ENCODE measurements around the gene HDAC4.

HDAC4 gene

DNA sequence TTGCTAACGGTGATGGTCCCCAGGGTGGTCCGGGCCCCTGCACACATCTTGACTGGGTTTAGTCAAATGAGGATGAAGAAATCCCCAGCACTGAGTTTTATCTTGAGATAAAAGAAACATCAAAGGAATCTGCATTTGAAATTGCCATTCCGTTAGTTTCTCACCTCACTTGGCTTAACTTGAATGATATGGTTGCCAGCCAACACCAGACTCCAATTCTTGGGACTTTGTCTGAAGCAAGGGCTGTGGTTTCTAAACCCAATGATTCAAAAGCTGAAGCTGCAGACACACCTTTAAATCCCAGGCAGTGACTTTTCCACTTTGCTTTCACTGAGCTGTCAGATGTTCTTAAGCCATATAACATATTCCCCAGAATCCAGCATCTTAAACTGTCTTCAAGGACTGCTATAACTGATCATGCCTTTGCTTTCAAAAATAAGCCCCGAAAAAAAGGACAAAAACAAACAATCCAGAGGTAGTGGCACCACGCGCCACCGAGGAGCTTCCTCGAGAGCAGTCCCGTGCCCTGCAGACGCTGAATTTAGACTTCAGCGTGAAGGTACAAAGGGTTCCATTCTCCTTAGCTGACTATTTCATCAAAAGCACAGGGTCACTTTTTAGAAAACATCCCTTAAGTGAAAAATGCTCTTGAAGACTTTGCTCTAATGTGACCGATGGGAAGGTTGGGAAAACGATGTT lies 189.3 kb downstream of the HDAC4 start:
- no peak for DNase-seq

DNA sequence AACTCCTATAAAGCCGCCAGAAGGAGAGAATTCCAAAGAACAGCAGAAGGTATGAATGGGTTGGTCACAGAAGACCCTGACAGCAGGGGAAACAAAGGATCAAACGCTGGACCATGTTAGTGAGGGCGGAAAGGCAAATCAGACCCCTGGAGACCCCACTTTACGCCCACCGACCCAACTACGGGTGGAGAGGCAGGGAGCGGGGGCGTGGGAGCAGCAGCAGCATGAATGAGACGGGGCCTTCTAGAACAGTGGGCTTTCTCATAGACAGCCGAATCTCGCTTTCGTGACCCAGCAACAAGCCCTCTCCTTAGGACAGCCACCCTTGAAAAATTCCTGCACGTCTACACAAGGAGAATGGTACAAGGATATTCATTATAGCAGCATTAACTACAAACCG lies 191.0 kb downstream of the HDAC4 start:
- DNase-seq = no peak

DNA sequence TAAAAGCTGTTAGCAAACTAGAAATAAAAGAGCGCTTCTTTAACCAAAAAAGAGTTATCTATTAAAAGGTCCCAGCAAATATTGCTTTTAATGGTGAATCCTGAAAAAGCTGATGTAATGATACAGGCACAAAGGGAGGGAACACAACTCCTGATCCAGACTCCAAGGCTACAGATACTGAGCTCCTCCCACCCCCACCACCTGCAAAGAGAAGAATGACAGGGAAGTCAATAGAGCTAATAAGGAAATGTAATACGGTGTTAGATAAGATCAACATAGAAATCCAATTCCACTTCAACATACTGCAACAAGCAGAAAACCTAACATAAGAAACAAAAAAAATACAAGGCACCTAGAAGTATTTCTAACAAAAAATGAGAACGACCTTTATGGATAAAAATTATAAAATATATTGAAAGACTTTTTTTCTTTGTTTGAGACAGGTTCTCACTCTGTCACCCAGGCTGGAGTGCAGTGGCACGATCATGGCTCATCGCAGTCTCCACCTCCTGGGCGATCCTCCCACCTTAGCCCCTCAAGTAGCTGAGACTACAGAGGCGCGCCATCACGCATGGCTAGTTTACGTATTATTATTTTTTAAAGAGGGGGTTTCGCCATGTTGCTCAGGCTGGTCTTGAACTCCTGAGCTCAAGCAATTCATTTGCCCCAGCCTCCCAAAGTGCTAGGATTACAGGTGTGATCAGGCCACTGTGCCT lies 192.2 kb downstream of the HDAC4 start:
- no peak for DNase-seq

DNA sequence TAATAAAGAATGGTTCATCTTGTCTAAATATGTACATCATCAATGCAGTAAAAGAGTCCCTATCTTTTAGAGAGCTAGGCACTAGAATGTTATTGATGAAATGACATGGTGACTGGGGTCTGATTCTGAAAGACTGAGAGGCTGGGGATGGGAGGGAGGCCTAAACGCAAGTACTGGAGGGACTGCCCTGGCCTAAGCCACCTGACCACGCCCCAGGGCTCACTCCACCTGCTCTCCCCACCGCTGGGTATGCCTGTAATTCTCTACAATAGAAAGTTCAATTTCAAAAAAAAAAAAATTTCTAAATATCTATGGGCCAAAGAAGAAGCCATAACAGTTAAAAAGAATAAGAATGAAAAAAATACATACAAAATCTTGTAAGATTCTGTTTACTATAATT lies 194.0 kb downstream of the HDAC4 start:
- no peak for DNase-seq

DNA sequence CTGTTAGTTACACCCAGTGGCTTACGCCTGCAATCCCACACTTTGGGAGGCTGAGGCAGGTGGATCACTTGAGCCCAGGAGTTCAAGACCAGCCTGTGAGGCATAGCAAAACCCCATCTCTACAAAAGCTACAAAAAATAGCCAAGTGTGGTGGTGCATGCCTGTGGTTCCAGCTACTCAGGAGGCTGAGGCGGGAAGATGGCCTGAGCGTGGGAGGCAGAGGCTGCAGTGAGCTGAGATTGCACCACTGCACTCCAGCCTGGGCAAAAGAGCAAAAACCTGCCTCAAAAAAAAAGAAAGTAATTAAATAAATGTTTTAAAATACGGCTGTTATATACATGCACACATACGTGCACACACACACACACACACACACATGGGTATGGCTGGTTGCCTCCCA lies 194.8 kb downstream of the HDAC4 start:
- DNase-seq = no peak

DNA sequence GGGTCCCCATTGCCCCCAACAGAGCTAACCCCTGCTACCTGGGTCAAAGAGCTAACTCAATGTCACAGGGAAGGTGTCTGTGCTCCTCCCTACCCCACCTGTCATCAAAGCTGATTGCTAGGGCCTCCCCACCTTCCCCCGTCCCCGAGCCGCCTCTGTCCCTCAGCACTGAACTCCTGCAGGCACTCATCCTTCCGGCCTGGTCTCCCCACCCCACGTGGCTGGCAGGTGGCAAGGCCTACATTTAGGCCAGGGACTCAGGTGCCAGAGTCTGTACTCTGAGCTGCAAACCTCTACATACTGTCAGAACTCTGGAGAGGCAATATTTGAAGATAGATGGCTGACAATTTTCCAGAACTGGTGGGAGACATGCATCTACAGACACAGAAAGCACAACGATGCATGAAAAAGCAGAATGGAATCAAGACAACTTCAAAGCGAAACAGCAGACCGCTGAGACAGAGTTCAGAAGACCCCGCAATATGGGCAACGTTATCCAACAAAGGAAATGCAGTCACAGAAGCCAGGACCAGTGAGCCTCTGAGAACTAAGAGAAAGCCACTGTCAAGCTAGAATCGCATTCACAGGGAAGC lies 195.8 kb downstream of the HDAC4 start:
- no peak for DNase-seq

DNA sequence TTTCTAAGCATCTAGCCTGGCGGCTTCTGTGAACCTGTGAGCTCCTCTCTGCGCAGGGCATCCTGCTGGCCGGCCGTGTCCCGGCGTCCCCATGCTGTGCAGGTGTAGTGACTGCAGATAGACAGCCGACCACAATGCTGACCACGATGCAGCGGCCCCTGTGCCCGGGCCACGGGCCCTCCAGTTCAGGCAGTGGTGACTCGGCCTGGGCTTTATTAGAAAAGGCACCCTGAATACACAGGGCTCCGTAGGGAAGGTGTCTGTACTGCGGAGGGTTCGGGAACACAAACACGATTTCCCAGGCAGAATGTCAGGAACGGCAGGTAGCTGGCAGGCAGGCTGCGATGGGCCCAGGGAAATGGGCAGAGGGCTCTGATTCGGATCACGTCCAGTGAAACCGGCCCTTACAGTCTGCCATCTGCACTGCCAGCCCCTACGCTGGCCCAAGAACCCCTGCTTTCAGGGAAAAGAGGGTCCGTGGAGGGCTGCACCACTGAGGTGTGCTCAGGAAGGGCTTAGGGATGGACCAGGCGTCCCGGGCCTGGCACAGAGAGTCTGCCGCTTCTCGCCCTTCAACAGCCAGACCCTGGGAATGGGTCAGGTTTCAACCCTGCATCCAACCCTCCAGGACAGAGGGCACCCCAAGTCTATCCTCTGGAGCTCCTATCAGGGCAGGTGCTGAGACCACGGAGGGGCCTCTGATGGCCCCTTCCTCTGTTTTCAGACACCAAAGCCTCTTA lies 196.5 kb downstream of the HDAC4 start:
- no peak for DNase-seq

DNA sequence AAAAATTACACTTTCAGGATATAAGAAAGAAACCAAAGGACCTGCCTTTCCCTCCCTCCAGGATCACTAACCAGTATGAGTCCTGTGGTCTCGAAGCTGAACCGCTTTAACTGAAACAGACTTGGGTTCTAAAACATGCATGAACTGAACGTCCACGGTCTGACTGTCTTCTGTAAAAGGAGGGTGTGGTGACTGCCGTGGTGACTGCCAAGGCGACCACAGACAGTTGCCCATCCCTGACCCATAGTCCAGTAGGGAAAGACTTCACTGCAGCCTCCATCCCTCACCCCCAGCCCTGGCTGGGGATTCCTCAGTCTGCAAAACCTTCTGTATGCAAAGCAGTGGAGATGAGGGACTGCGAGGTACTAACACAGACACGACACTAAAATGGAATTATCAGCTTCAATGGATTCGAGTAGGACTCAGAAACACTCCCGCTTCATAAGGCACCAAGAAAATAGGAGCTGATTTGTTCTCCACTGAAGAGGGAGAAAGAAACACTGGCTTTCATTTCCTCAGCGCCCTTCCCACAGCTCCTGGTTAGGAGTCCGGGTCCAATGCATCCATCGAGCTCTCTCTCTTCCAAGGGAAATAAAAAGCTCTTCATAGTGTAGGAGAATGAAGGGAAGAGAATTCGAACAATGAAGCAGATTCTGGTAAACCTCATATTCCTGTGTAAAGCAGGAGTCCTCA lies 197.2 kb downstream of the HDAC4 start:
- no peak for DNase-seq

DNA sequence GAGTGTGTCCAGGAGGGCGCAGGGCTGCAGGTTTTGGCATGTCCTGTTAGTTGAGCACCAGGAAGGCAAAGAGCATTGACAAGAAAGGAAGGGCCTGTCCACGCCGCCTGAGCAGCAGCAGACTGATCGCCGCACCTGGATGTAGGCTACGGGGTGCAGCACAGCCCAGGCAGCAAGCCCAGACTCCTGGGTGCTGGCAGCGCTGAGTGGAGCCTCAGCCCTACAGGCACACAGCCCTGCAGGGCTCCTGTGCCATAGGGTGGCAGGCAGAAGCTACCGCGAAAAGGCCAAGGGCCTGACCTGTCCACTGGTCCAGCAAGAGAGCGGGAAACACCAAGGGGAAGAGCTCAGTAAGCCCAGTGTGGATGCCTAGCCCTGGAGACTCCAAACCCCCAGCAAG lies 198.0 kb downstream of the HDAC4 start:
- no peak for DNase-seq

DNA sequence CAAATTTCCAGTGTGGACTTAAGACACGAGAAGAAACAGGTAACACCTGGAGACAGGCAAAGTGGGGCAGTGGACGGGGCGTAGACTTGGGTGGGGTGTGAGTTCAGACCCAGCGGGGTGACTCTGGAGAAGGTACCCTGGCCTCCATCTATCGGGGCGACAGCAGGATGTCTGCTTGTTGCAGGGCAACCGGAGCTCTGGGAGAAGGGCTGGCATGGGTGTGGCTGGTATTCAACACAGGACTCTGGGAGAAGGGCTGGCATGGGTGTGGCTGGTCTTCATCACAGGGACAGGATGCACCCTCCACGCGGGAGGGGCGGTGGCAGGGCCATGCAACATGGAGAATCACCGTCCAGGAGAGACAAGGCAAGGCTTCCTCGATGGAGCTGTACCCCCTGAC lies 198.5 kb downstream of the HDAC4 start:
- no peak for DNase-seq

DNA sequence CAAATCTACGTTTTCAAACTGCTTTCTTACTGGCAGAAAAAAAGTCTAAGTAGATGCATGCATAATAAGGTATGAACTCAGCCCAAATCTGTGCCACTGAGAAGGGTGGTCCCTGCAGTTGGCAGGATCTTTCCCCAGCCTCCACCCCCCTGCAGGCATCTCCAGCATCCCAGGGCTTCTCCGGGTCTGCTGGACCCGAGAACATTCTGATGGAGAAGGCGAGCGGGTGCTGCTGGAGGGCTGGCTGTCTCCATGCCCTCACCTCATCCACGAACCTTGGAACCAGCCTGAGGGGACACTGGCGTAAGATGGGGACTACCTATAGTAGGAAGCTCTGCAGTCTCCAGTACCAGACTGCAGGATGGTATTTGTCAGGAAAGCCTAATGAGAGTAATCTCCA lies 198.9 kb downstream of the HDAC4 start:
- DNase-seq = no peak

DNA sequence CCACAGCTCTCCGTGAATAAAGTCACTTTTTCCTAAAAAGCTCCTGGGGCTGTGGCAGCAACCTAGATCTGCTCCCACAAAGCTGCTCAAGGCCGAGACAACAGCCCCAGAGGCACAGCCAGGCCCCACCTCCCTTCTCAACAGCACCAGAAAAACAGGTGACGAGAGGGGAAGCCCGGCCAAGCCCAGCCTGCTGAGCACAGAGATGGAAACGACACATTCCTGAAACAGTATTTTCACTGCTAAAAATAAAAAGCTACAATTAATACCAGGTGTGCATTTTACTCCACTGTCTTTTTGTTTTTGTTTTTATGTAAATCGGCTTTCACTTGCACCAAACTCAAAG lies 199.3 kb downstream of the HDAC4 start:
- DNase-seq = no peak

DNA sequence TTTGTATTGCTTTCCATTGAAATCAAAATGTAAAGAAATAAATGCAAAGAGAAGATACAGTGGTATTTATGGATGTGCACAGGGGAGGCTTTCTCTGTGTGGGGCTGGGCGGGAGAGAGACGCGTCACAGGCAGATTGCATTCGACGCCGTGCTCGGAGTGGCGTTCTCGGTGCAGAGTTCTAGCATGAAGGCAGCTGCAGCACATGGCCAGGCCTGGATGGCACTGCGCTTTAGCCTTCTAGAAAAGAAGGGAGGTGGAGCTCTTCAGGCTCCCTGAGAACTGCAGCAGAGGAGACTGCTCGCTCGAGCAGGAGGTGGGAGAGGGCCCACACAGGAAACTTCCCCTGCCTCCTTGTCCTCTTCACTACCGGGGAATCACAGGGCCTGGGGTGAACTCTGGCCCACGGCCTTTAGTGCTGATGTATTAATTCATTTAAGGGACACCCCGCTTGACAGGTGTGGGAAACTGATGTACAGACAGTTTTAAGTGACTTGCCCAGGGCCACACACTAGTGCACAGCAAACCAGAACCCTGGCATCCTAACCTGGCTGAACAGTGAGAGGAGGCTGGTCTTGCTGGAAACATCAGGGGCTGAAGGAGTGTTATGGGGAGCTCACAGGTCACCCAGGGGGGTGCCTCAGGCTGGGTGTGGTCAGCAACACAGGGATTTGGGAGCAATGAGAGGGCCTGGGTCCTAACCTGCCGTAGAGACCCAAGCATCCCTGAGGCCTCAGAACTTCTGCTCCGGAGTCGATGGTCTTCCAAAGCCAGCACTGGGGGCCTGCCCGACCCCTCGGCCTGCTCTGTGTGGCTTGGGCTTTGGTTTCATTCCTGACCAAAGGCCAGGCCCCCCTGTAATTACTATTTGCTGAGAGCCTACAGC lies 199.9 kb downstream of the HDAC4 start:
- no peak for DNase-seq

DNA sequence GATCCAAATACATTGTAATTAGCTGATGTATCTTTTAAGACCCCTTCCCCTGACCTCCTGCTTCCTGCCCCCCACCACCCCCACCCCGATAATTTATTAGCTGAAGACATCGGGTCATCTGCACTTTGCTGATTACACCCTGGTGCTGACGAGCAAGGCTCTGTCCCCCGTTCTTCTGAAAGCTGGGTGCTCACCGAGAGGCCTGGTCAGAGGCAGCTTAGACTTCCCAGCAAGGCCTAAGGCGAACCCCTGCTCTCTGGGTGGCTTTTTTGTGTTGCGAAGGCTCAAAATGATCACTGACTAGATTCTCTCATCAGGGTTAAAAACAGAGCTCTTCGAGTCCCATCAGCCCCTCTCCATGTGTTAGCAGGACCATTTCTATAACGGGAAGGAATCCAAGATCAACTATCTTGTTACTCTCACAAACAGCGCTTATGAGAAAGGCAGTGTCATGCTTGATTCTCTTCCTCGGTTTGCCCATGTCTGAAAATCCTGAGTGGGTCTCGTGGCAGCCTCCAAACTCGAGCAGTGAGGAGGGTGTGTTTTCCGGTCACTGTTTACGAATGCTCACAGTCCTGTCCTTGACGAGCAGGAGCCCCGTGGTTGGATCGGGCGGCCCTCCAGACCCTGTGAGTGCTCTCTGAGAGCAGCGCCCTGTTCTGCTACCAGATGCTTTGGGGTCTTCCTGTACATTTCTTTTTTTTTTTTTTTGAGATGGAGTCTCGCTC lies 201.6 kb downstream of the HDAC4 start:
- DNase-seq = no peak

DNA sequence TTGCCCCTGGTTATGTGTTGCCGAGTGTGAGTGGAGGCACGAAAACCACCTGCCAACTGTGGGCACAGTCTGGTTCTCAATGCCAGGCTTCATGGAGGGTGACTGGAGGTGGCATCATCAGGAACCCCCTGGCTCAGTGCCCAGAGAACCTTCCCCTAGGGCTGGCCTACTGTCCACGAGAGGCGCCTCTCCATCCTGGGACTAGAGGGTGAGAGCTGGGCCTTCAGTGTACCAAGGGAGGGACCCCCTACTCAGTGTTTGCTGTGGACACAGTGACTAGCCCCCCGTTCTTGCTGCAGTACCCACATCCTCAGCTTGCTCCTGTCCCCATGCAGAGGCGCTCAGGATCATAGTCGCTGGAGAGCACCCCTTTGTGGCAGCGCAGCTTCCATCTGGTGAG lies 202.6 kb downstream of the HDAC4 start:
- DNase-seq = no peak

DNA sequence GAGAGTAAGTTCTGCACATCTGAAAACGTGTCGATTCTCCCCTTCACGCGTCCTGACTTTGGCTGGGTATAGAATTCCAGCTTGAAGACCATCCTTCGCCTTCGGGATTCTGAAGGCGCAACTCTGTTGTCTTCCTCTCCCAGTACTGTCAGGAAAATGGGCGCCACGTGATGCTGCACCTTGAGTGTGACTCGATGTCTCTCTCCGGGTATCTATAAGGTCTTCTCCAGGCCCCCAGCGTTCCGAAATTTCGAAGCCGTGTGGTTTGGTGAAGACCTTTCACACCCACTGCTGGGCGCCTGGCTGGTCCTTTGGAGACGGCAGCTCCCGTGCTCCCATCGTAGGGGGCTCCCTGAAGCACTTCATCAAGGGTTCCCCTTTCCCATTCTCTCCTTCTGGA lies 203.7 kb downstream of the HDAC4 start:
- no peak for DNase-seq

DNA sequence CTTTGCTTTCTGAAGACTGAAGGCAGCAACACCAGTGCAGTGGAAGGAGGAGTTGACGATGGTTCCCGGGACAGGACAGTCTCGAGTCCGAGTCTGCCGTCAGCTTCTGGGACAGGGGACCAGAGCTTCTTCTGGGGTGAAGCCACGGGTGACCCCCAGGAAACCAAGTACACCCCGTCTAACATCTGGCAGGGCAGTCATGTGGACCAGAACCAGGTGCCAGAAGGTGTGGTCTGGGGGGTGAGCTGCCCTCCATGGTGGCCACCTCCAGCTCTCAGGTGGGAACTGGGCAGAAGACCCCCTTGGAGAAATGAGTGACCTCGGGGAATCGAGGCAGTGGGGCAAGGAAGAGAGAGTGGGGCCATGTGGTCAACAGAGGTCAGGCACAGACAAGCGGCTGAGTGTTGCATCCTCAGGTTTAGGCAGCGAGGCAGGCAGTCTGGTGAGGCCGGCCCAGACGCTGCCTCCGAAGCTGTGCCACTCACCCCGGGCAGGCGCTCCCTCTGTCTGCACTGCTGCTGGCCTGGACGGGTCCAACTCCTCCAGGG lies 204.3 kb downstream of the HDAC4 start:
- DNase-seq = no peak

DNA sequence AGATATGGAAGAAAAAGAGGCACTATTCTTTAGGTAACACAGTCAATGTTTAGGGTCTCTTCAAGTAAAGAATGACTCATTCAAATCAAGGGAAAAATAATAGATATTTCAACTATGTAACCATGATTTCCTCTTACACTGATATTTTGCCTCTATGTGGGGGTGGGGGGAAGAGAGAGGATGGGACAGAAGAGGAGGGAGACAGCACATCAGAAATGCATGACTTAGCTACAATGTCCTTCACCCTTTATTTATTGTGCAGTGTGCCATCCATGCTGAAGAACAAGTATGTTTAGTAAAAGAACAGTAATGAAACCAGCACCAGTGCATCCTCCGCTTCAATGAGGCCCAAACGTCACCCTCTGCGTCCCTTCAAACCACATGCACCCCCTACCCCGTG lies 204.8 kb downstream of the HDAC4 start:
- DNase-seq = no peak

DNA sequence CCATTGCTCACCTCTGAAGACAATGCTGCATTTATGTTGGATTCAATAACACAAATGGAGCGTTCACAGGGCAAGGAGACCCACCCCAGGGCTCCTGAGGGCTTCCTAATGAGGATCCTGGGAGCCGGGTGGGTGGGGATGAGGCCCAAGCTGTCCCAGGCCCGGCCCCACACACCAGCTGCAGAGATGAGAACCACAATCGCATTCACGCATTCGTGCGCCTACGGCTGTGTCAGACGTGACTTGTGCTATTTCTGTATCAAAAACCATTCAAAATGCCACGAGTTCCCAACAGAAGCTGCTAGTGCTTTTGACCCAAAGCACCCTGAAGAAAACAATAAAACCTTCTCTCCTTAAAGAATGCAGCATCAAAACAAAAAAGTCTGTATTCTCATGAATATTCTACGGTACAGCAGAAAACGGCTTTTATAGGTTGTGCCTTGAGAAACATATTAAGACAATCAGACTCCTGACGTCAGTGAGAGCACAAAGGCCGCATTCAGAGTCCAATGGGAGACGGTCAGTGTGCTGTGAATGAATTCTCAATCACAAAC lies 205.4 kb downstream of the HDAC4 start:
- DNase-seq = no peak

DNA sequence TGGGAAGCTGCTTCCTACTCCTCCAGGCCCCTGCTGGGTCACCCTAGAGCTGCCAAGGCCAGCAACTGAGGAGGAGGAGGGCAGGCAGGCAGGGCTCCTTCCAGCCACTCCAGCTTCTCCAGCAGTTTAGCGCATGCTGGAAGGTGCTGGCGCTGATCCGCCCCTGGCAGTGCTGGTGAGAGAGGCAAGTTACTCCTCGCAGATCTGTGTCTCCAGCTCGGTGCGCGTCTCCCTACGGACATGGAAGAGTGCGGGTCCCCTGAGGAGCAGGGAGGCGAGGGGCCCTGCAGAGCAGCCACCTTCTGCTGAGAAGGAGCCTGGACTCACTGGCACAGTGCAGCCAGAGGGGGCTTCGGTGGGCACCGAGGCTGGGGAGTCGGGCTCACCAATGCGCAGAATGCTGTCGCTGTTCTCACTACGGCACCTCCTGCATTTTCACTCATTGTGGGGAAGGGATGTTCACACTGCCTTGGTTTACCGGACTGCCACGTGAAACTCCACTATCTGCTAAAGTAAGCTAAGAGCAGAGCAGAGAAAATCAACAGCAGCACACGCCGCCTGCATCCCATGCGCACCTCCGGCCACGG lies 206.0 kb downstream of the HDAC4 start:
- no peak for DNase-seq
